ENCODE measurements around the gene KCNQ1.

GRCh38 chr11:2790568-2790921 lies 345.7 kb downstream of the KCNQ1 start:
- TF ChIP-seq, protein P1, sequence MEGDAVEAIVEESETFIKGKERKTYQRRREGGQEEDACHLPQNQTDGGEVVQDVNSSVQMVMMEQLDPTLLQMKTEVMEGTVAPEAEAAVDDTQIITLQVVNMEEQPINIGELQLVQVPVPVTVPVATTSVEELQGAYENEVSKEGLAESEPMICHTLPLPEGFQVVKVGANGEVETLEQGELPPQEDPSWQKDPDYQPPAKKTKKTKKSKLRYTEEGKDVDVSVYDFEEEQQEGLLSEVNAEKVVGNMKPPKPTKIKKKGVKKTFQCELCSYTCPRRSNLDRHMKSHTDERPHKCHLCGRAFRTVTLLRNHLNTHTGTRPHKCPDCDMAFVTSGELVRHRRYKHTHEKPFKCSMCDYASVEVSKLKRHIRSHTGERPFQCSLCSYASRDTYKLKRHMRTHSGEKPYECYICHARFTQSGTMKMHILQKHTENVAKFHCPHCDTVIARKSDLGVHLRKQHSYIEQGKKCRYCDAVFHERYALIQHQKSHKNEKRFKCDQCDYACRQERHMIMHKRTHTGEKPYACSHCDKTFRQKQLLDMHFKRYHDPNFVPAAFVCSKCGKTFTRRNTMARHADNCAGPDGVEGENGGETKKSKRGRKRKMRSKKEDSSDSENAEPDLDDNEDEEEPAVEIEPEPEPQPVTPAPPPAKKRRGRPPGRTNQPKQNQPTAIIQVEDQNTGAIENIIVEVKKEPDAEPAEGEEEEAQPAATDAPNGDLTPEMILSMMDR (IDR thresholded peaks at IDR 0.05; ENCODE audit: poor library complexity, severe bottlenecking) = no peak
- no peak for TF ChIP-seq RAD21 (conservative IDR thresholded peaks at IDR 0.05)
- no peak for TF ChIP-seq TAF1 (IDR thresholded peaks at IDR 0.05; ENCODE audit: low read depth)

Measured in neural cell (in vitro differentiated cells).